Right atrium auricular region (tissue), 2 donors: Measurements from ENCODE around the gene CCDC91. TPM values are rescaled to one million over a fixed set of nuclear protein-coding genes. Genes with fewer than 3 reads are reported as not detected.

Experiments used
- DNase-seq: peaks from one replicate; pipeline ENCODE4 v3.0.0-alpha.2; 2019; ENCODE audit warnings: low spot score
- H3K27ac ChIP-seq, 2 donors: fragments of 200-600 bp; sonication (generic); 1 replicate in 1 of 2; 2 replicates in 1 of 2; pipeline ENCODE4 v1.5.1; 2016 to 2019
- H3K27me3 ChIP-seq, 2 donors: fragments of 200-600 bp; sonication (generic); one replicate each; pipeline versions ENCODE4 v1.5.1 to v1.6.0; 2017 to 2019
- H3K36me3 ChIP-seq: fragments of 200-600 bp; sonication (generic); one replicate; pipeline ENCODE4 v1.5.1; 2016
- H3K4me1 ChIP-seq, 2 donors: fragments of 200-600 bp; sonication (generic); one replicate each; pipeline versions ENCODE4 v1.5.1 to v1.6.0; 2017 to 2019
- H3K4me3 ChIP-seq, 2 donors: fragments of 200-600 bp; sonication (generic); 1 replicate in 1 of 2; 2 replicates in 1 of 2; pipeline ENCODE4 v1.5.1; 2017 to 2019; ENCODE audit warnings: mild to moderate bottlenecking in 1 of 2, moderate library complexity in 1 of 2
- H3K9me3 ChIP-seq, 2 donors: fragments of 200-600 bp; sonication (generic); one replicate each; pipeline ENCODE4 v1.5.1; 2019
- CTCF ChIP-seq, 2 donors: fragments of 200-600 bp; sonication (generic); IDR thresholded peaks; one replicate each; pipeline ENCODE4 v1.5.1; 2019; ENCODE audit warnings: antibody characterized with exemption in 2 of 2
- total RNA-seq, 2 donors: library from RNA; depleted of rRNA; stranded (reverse); fragments of >200 nt; gene quantifications; one replicate each; pipeline ENCODE4 v1.1.0, GENCODE V29; 2016

CCDC91 gene
- total RNA-seq, 2 donors from 2014 or later: 33.6 to 36.1 TPM

- no peak for TF ChIP-seq CTCF (IDR thresholded peaks at IDR 0.05)
These were observed 140.9 kb downstream of the CCDC91 start for GRCh38 chr12:28331130-28331529.

GRCh38 chr12:28340261-28341045, 150.2 kb downstream of the CCDC91 start:
- Histone ChIP-seq H3K9me3 (no peaks in the 10 kb centered on the region), H3K4me1 (no peaks in the 10 kb centered on the region), H3K36me3 (no peaks in the 10 kb centered on the region), H3K27ac (no peak overlapping the region), H3K27me3 (no peaks in the 10 kb centered on the region), H3K4me3 (no peak overlapping the region)
- no peak for TF ChIP-seq CTCF (IDR thresholded peaks at IDR 0.05)
- DNase-seq: no peak

More at GRCh38 chr12:28331130-28331529, 140.9 kb downstream of the CCDC91 start:
- H3K9me3 ChIP-seq: no peaks in the 10 kb centered on the region
- no peaks in the 10 kb centered on the region for H3K4me1 ChIP-seq
- H3K36me3 ChIP-seq: no peaks in the 10 kb centered on the region
- H3K4me3 ChIP-seq: no peak overlapping the region
- no peak overlapping the region for H3K27ac ChIP-seq
- no peak for DNase-seq
- H3K27me3 ChIP-seq: no peaks in the 10 kb centered on the region

GRCh38 chr12:28343713-28344112, 153.5 kb downstream of the CCDC91 start:
- Histone ChIP-seq H3K27me3 (no peaks in the 10 kb centered on the region), H3K4me3 (no peak overlapping the region), H3K27ac (no peak overlapping the region), H3K4me1 (no peaks in the 10 kb centered on the region), H3K9me3 (no peaks in the 10 kb centered on the region), H3K36me3 (no peaks in the 10 kb centered on the region)
- no peak for TF ChIP-seq CTCF (IDR thresholded peaks at IDR 0.05)
- DNase-seq: no peak

GRCh38 chr12:28346567-28346966, 156.3 kb downstream of the CCDC91 start:
- no peak for TF ChIP-seq CTCF (IDR thresholded peaks at IDR 0.05)
- no peaks in the 10 kb centered on the region for H3K36me3 ChIP-seq

GRCh38 chr12:28349196-28349595, 158.9 kb downstream of the CCDC91 start:
- H3K4me1 ChIP-seq: no peaks in the 10 kb centered on the region
- peaks cover 7% of the 10 kb centered on the region for H3K36me3 ChIP-seq
- no peak for DNase-seq
- H3K9me3 ChIP-seq: peaks cover 0 to 6% of the 10 kb centered on the region in 2 donors
- H3K4me3 ChIP-seq: no peak overlapping the region
- no peaks in the 10 kb centered on the region for H3K27me3 ChIP-seq
- H3K27ac ChIP-seq: no peak overlapping the region
- no peak for TF ChIP-seq CTCF (IDR thresholded peaks at IDR 0.05)

More at GRCh38 chr12:28346567-28346966, 156.3 kb downstream of the CCDC91 start:
- no peak overlapping the region for H3K27ac ChIP-seq
- H3K4me1 ChIP-seq: no peaks in the 10 kb centered on the region
- H3K9me3 ChIP-seq: no peaks in the 10 kb centered on the region
- H3K27me3 ChIP-seq: no peaks in the 10 kb centered on the region
- no peak for DNase-seq
- H3K4me3 ChIP-seq: no peak overlapping the region
